ENCODE measurements around the gene AQP1. TPM values are rescaled to one million over a fixed set of nuclear protein-coding genes. Genes with fewer than 3 reads are reported as not detected.

The AQP1 gene
- total and polyA plus RNA-seq, 2 donors (not counting 1 experiment from before 2014, with no cell fraction given) = not detected

- H3K27ac Mint-ChIP-seq = no peak overlapping the region
- ChIA-PET POLR2A (no interaction called here), CTCF (no interaction called here)
- no peaks in the 10 kb centered on the region for H3K9me3 Mint-ChIP-seq (ENCODE audit: insufficient read depth)
- H3K4me1 ChIP-seq (ENCODE audit: control insufficient read depth in 2 of 2, insufficient read depth in 2 of 2, low read length in 2 of 2) = no peaks in the 10 kb centered on the region
- H3K27me3 Mint-ChIP-seq = peaks cover 12% of the 10 kb centered on the region
- H3K27ac ChIP-seq (ENCODE audit: low read length in 2 of 2) = no peak overlapping the region
- no peak overlapping the region for H3K4me3 Mint-ChIP-seq
- H3K79me2 ChIP-seq (ENCODE audit: control insufficient read depth, insufficient read depth, low read length) = no peaks in the 10 kb centered on the region
- H3K36me3 ChIP-seq (replicated peaks in 1 of 2; ENCODE audit: control extremely low read depth in 1 of 2, control insufficient read depth in 1 of 2, extremely low read depth in 1 of 2, insufficient read depth in 2 of 2, low read length in 1 of 2) = no peaks in the 10 kb centered on the region
- no peak overlapping the region for H2AFZ ChIP-seq (ENCODE audit: insufficient read depth, low read depth, low read length, poor library complexity, severe bottlenecking)
- H3K4me2 ChIP-seq (replicated peaks; ENCODE audit: low read depth, low read length, poor library complexity, severe bottlenecking) = no peak overlapping the region
- H3K4me1 Mint-ChIP-seq = no peaks in the 10 kb centered on the region
- TF ChIP-seq EZH2 (IDR thresholded peaks at IDR 0.05; ENCODE audit: borderline replicate concordance, insufficient read depth, low read depth, low read length, poor library complexity, severe bottlenecking) (no peak), CTCF (IDR thresholded peaks at IDR 0.05) (no peak)
- no peak overlapping the region for H3K9ac ChIP-seq (ENCODE audit: low read length)
- no peaks in the 10 kb centered on the region for H3K9me3 ChIP-seq (ENCODE audit: control extremely low read depth in 1 of 3, control insufficient read depth in 2 of 3, insufficient read depth in 1 of 3, low read length in 2 of 3)
- no peak for ATAC-seq (ENCODE audit: low read depth)
- no peak for DNase-seq
- intact Hi-C loops (cut with micrococcal nuclease) = no loop called here
- H4K20me1 ChIP-seq (ENCODE audit: control insufficient read depth, insufficient read depth, low read length, poor library complexity, severe bottlenecking) = no peaks in the 10 kb centered on the region
- 95% methylated on average over 3 of the region's 7 CpGs for WGBS (ENCODE audit: insufficient coverage)
- no peak overlapping the region for H3K4me3 ChIP-seq (ENCODE audit: control extremely low read depth in 1 of 5, extremely low read depth in 1 of 5, insufficient read depth in 1 of 5, low read depth in 2 of 5, low read length in 4 of 5)
- no peaks in the 10 kb centered on the region for H3K27me3 ChIP-seq (replicated peaks in 1 of 4; ENCODE audit: control extremely low read depth in 1 of 4, control insufficient read depth in 3 of 4, insufficient read depth in 4 of 4, low read length in 3 of 4)
These were observed 12.6 kb upstream of the AQP1 start for GRCh38 chr7:30899066-30899465.

- TF ChIP-seq EZH2 (IDR thresholded peaks at IDR 0.05; ENCODE audit: borderline replicate concordance, insufficient read depth, low read depth, low read length, poor library complexity, severe bottlenecking) = no peak
- no peak for ATAC-seq (ENCODE audit: low read depth)
These were observed 12.0 kb upstream of the AQP1 start for GRCh38 chr7:30899630-30900029.

More at GRCh38 chr7:30899630-30900029, 12.0 kb upstream of the AQP1 start:
- no peak overlapping the region for H2AFZ ChIP-seq (ENCODE audit: insufficient read depth, low read depth, low read length, poor library complexity, severe bottlenecking)
- H3K36me3 ChIP-seq (replicated peaks in 1 of 2; ENCODE audit: control extremely low read depth in 1 of 2, control insufficient read depth in 1 of 2, extremely low read depth in 1 of 2, insufficient read depth in 2 of 2, low read length in 1 of 2) = no peaks in the 10 kb centered on the region
- H3K4me3 Mint-ChIP-seq = no peak overlapping the region
- no peak overlapping the region for H3K27ac Mint-ChIP-seq
- no peaks in the 10 kb centered on the region for H4K20me1 ChIP-seq (ENCODE audit: control insufficient read depth, insufficient read depth, low read length, poor library complexity, severe bottlenecking)
- POLR2A ChIA-PET = no interaction called here
- H3K9ac ChIP-seq (ENCODE audit: low read length) = no peak overlapping the region
- no peaks in the 10 kb centered on the region for H3K27me3 ChIP-seq (replicated peaks in 1 of 4; ENCODE audit: control extremely low read depth in 1 of 4, control insufficient read depth in 3 of 4, insufficient read depth in 4 of 4, low read length in 3 of 4)
- H3K4me1 ChIP-seq (ENCODE audit: control insufficient read depth in 2 of 2, insufficient read depth in 2 of 2, low read length in 2 of 2) = no peaks in the 10 kb centered on the region
- H3K4me1 Mint-ChIP-seq = no peaks in the 10 kb centered on the region
- H3K9me3 Mint-ChIP-seq (ENCODE audit: insufficient read depth) = no peaks in the 10 kb centered on the region
- 65% methylated on average over 5 of the region's 6 CpGs for WGBS (ENCODE audit: insufficient coverage)
- H3K79me2 ChIP-seq (ENCODE audit: control insufficient read depth, insufficient read depth, low read length) = no peaks in the 10 kb centered on the region
- H3K27ac ChIP-seq (ENCODE audit: low read length in 2 of 2) = no peak overlapping the region
- H3K4me3 ChIP-seq (ENCODE audit: control extremely low read depth in 1 of 5, extremely low read depth in 1 of 5, insufficient read depth in 1 of 5, low read depth in 2 of 5, low read length in 4 of 5) = no peak overlapping the region
- H3K27me3 Mint-ChIP-seq = peaks cover 7% of the 10 kb centered on the region
- no peak overlapping the region for H3K4me2 ChIP-seq (replicated peaks; ENCODE audit: low read depth, low read length, poor library complexity, severe bottlenecking)
- CTCF ChIA-PET = no interaction called here
- intact Hi-C loops (cut with micrococcal nuclease) = no loop called here
- DNase-seq = no peak
- no peaks in the 10 kb centered on the region for H3K9me3 ChIP-seq (ENCODE audit: control extremely low read depth in 1 of 3, control insufficient read depth in 2 of 3, insufficient read depth in 1 of 3, low read length in 2 of 3)
